Activated naive CD4-positive, alpha-beta T cell treated with Interleukin-2 at 50 U/mL for 16 hours (primary cell): ENCODE results near the gene SIRT4.
A peak's percentile ranks its signal among the peaks of the same experiment; 100 is the strongest.

ENCODE experiments used
- DNase-seq: peaks from one replicate; pipeline ENCODE4 v3.0.0-alpha.2; 2020

SIRT4 gene

DNA sequence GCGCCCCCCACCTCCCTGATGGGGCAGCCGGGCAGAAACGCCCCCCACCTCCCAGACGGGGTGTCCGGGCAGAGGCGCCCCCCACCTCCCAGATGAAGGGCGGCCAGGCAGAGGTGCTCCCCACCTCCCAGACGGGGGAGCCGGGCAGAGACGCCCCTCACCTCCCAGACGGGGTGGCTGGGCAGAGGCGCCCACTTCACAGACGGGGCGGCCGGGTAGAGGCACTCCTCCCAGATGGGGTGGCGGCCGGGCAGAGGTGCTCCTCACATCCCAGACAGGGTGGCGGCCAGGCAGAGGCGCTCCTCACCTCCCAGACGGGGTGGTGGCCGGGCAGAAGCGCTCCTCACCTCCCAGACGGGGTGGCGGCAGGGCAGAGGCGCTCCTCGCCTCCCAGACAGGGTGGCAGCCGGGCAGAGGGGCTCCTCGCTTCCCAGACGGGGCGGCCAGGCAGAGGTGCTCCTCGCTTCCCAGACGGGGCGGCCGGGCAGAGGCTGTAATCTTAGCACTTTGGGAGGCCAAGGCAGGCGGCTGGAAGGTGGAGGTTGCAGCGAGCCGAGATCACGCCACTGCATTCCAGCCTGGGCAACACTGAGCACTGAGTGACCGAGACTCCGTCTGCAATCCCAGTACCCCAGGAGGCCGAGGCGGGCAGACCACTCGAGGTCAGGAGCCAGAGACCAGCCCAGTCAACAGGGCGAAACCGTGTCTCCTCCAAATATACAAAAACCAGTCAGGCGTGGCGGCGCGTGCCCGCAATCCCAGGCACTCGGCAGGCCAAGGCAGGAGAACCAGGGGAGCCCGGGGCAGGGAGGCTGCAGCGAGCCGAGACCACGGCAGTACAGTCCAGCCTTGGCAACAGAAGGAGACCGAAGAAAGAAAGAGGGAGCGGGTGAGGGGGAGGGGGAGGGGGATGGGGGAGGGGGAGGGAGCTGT is 23.7 kb upstream of the SIRT4 start:
- no peak for DNase-seq

DNA sequence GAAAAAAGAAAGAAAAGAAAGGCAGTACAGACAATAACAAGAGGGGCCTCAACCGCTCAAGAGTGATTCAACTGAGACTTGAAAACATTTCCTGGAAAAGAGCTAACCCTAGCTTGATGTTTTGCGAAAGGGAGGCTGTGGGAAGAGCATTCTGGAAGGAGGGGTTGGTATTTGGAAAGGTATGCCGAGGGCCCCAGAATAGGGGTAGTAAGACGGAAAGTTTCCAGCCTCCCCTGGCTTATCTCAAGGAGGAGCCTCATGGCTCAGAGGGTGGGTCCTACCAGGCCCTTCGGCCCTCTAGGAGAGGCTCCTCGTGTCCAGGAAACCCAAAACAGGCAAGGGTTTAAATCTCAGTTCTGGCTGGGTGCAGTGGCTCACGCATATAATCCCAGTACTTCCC is 18.8 kb upstream of the SIRT4 start:
- no peak for DNase-seq

DNA sequence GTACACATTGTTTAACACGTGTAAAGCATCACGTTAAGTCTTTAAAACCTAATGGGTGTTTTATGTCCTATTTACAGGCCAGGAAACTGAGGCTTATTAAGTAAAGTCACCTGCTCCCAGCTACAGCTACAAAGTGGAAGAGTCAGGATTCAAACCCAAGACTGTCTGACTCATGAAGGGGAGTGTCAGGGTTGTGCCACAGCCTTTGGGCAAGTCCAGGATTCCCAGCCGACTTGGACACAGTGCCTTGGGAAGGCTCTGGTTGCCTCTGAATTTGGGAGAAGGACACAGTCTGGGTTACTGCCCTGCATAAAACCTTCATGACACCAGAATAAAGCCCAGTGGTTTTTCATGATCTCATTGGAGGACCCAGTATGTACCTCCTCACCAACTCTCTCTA is 17.7 kb upstream of the SIRT4 start:
- no peak for DNase-seq

DNA sequence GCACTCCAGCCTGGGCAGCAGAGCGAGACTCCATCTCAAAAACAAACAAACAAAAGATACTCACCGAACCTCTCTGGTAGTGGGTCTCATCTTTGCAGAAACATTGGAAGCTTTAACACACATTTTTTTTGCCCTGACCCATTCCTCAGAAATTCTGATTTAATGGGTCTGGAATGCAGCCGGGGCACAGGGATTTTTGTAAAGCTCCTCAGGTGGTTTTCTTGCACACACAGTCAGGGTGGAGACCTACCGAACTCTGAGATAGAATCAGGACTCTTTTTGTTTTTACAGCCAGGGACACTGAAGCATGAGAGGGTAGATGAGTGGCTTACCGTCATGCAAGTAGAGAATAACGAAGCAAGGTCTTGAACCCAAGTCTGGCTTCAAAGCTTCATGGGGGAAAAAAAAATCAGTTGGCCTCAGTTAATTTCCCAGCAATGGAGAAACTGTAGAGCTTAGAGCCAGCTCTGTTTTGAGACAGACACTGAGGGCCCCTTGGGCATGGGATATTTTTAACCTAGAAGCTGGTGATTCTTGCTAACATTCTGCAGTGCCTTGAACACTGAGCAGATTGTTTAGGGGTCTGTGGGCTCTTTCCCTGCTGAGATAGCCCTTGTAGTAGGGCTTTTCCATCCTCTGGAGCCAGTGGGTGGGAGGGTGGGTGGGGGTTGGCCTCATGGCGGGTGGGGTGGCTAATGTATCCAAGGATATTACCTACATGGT is 15.2 kb upstream of the SIRT4 start:
- no peak for DNase-seq

DNA sequence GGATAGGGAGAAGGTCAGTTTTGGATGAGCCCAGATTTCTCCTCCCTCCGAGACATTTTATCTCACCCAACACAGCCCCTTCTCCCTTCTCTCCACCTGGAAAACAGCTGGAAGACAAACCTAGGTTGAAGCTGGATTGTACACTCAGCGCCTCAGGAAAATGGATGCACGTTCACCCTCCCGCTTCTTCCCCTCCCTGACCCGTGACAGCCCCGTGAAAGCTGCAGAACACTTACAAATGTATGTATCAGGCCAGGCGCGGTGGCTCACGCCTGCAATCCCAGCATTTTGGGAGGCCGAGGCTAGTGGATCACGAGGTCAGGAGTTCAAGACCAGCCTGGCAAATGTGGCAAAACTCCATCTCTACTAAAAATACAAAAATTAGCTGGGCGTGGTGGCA is 14.6 kb upstream of the SIRT4 start:
- DNase-seq = no peak

DNA sequence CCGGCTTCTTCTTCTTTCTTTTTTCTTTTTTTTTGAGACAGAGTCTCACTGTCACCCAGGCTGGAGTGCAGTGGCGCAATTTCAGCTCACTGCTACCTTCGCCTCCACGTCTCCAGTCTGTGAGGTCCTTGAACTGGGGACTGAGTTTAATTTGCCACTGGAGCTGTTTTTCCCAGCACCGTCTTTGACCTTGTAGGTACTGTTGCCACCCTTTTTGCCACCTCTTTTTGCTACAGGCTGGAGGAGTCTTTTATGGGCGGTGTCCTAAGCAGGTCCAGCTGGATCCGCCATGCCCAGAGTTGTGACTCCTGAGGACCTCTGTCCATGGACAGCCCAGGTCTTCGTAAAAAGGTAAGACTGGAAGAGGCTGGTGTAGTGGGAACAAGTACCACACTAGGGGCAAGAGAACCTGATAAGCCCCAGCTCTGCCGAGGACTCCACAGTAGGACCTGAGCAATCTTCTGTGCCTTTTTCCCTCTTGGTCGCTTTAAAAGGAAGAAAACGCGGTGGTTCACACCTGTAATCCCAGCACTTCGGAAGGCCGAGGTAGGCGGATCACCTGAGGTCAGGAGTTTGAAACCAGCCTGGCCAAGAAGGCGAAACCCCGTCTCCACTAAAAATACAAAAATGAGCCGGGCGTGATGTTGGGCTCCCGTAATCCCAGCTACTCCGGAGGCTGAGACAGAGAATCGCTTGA is 11.4 kb upstream of the SIRT4 start:
- peak; percentile 49 for DNase-seq

DNA sequence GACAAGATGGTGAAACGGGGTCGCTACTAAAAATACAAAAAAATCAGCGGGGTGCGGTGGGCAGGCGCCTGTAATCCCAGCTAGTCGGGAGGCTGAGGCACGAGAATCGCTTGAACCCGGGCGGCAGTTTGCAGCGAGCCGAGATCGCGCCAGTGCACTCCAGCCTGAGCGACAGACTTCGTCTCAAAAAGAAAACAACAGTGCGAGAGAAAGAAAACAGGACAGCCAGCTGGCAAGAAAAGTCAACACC is 9.8 kb upstream of the SIRT4 start:
- DNase-seq = no peak

DNA sequence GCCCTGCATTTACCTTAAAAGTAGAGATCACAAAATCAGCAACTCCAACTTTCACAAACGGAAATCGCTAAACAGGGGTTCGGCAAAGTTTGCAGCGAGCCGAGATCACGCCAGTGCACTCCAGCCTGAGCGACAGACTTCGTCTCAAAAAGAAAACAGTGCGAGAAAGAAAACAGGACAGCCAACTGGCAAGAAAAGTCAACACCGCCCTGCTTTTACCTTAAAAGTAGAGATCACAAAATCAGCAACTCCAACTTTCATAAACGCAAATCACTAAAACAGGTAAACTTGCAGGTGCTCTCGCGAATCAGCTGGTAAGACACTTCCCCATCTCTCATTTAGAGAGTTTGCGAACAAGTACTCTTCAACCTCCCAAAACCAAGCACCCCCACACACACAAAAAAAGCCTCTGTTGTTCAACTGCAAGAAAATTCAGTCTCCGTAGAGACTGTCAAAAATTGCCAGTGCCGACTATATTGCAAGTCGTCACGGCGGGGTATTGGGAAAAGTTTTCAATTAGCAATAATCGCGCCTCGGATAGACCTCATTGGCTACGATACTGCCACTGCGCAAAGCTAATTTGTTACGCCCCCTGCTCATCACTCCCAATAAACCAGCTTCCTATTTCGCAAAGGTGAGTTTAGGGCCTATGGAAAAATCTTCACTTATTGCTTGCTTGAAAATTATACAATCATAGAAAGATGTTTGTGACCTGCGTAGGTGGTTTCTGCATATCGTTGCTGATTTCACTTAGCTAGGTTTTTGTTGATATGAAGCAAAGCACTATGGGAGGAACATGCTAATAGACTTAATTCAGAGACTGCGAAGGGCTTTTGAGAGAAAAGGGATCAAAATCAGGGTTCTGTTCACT is 9.2 kb upstream of the SIRT4 start, which contains the start of gene RNU4-1:
TSS of gene RNU4-1 (minus strand) at position 577 of the 871 bp plus-strand sequence.
- peak; percentile 75 for DNase-seq

DNA sequence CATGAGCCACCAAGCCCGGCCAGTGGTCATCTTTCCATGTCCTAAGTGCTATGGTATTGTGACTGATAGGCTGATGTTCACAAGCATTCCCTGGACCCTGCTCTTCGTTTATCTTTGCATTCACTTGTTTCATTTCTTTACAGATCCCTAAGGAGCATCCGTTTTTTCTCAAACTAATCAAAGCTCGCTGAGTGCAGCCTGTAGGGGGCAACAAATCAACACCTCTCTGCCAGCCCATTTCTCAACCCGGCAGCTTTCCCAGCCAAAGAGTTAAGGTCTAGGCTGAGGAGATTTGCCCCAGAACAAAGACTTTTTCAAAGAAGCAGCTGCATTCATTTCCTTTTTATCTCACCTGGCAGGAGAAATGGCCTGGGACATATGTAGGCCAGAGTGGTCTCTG is 12.1 kb downstream of the SIRT4 start:
- DNase-seq = no peak

DNA sequence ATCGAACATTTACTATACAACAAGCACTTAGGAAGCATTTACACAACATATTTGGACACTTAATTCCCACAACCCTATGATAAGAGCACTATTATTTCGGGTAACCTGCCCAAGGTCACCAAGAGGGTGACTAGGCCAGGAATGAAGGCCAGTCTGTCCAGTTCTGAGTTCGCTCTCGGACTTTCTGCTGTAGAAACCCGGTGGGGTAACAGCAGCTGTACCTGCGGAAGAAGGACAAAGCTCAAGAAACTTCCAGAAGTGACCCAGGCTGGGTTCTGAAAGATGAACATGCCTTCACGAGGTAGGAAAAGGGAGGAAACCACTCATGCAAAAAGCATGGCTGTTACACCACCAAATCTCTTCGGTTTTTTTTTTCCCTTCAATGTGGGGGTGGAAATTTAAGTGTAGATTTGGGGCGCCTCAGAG is 14.7 kb downstream of the SIRT4 start:
- no peak for DNase-seq

DNA sequence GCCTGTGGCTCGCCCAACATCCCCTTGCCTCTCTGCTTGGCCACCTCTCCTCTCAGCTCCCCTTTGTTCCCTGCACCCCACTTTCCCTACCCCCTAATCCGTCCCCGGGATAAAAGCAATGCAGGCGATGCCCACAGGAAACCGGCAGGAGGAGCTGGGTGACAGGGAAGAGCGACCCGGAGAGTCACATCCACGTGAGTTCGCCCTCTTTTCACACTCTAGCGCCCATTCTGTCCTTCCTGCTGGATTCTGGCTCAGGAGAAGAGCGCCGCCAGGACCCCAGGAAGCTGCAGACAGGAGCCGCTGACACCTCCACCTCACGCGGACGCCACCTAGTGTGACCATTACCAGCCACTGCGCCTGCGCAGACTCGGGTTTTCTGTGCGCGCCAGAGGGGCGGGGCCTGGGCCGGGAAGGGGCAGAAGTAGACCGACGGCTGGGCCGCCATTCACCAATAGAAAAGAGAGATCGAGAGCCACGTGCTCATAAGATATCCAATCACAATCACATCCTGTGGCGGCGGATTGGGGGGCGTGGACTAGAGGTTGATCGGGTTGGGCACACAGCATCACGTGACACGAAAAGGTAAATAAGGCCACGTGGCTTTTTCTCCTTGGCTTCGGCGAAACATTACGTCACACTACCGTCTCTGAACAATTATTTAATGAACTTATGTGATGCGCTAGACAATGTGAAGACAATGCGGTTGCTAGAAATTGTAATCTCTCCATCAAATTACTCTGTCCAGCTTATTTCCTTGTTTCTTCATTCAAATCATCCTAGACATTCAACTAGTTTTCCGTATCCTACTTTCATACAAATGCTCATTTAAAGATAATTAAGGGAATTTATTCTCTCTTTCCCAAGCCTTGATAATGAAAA is 15.3 kb downstream of the SIRT4 start:
- DNase-seq = peak; percentile 100

DNA sequence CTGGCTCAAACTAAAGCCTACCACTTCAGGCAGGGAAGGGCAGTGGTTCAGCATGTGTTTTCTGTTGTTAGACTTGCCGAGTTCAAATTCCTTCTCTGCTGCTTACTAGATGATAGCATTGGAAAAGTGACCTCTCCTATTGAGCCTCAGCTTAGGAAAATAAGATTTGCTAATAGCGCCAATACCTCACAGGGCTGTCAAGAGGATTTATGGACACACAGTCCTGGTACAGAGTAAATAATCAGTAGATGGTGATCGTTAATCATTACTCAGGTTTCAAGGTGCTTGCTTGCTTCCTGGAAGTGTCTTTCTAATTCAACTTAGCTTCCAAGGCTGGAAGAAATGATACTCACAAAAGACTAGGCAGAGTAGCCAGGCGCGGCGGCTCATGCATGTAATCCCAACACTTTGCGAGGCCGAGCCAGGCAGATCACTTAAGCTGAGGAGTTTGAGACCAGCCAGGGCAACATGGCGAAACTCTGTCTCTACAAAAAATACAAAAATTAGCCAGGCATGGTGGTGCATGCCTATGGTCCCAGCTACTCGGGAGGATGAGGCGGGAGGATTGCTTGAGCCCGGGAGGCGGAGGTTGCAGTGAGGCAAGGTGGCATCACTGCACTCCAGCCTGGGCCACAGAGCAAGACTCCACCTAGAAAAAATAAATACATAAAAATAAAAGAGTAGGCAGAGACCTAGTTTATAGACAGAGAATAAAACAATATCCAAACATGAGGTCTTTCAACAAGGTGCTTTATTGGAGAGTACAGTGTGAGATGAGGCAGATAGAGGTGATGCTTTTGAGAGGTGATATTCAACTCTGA is 19.5 kb downstream of the SIRT4 start:
- no peak for DNase-seq

DNA sequence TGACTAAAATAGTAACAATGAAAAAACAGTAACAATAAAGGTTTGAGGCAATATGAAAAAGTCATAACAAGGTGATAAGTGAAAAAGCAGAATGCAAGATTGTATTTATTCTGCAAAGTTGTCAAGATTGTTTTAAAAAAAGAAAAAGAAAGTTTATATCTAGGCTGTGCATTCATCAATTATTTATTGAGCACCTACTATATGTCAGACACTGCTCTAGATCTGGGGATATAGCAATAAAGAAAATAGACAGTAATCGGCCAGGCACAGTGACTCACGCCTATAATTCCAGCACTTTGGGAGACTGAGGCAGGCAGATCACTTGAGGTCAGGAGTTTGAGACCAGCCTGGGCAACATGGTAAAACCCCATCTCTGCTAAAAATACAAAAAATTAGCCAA is 21.7 kb downstream of the SIRT4 start:
- no peak for DNase-seq

DNA sequence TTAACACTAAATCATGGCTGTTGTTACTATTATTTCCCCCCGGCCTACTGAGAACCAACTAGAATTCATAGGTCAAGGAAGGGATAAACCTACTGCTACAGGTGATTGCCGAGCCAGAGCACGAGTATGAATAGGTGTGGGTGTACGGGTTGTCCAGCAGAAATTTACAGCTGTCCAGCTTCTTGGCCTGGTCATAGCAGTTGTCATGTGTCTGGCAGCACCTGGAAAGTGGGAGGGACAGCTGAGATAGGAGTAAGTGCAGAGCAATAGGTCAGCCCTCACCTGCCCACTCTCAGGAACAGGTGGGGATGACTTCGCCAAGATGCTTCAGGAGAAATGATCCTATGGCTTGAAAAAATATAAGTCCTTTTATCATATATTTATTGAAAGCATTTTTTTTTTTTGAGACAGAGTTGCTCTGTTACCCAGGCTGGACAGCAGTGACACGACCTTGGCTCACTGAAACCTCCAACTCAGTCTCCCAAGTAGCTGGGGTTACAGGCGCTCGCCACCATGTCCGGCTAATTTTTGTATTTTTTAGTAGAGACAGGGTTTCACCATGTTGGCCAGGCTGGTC is 22.8 kb downstream of the SIRT4 start:
- DNase-seq = no peak

DNA sequence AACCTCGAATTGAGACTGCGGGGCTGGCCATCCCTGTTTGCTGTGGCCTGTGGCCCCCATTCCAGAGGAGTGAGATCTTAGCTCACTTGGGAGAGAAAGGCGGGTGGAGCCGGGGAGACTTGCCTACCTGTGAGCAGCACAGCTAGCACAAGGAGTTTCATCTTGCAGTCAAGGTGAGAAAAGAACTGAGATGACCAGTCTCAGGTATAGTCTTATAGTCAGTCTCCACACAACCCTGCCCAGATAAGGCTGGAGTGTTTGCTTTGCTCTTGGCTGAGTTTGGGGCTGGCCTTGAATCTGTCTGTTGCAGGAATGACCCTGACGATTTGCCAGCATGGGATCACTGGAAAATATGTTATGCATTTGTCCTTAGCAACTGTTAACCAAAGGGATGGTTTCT is 25.5 kb downstream of the SIRT4 start, which contains the start of gene PLA2G1B:
TSS of gene PLA2G1B (minus strand) at position 187 of the 400 bp plus-strand sequence. CDS start at position 161, 26 bp downstream.
- no peak for DNase-seq

DNA sequence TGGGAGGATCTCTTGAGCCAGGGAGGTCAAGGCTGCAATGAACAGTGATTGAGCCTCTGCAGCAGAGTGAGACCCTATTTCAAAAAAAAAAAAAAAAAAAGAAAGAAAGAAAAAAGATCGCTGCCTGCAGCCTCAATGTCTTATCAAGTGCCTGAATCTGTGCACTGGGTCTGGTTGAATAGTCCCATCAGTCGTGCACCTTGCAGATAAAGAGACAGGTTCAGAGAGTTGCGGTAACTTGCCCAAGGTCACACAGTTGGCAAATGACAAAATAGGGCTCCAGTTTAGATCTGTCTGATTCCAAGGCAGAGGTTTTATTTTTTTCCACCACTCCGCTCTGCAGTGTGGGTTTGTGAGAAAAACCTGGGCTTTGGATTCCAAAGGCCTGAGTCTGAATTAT is 26.1 kb downstream of the SIRT4 start:
- DNase-seq = no peak

DNA sequence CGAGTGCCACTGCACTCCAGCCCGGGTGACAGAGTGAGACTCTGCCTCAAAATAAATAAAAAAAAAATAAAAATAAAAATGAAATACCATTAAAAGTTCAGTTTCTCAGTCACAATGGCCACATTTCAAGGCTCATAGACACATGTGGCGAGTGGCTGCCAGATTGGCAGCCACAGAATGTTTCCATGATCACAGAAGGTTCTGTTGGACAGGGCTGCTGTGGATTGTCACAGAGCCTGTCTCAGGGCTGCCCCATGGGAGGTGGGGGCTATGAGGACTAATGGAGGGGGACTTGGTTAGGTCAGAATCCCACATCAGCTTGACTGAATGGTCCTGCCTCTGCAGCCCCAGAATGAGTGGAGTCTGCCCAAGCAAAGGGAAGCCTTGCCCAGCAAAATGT is 29.3 kb downstream of the SIRT4 start:
- no peak for DNase-seq

DNA sequence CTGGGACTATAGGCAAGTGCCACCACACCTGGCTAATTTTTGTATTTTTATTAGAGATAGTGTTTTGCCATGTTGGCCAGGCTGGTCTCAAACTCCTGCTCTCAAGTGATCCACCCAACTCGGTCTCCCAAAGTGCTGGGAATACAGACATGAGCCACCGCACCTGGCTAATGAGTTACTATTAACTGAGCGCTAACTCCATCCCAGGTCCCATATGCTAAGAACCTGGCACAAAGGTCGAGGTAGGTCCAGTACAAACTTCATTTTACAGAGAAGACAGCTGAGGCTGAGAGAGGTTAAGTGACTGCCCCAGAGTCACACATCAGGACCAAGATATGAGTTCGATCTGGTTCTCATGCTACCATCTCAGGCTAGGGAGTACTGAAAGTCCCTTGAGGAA is 29.9 kb downstream of the SIRT4 start:
- DNase-seq = no peak

DNA sequence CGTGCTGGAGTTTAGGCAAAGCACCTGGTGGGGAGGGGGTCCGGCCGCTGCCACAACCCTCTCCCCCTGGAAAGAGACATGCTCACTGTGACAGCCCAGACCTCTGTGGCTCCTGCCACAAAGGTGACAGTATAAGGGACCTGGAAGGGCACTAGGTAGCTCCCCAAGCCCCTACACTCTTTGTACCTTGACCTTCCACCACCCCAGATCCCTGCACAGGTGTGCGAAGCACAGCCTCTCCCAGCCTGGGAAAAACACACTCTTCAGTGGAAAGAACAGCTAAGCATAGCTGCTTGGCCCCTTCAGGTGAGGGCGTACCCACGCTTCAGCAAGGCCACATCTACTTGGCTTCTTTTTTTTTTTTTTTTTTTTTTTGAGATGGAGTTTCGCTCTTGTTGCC is 30.4 kb downstream of the SIRT4 start:
- no peak for DNase-seq

DNA sequence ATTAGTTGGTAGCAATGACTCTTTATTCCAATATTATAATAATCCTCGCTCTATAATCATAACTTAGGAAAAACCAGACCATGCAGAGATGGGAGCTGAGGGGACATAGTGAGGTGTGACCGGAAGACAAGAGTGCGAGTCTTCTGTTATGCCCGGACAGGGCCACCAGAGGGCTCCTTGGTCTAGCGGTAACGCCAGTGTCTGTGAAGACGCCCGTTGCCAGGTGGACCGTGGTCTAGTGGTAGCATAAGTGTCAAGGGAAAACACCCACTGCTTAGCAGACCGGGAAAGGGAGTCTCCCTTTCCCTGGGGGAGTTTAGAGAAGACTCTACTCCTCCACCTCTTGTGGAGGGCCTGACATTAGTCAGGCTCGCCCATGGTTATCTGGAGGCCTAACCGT is 33.3 kb downstream of the SIRT4 start:
- peak; percentile 33 for DNase-seq
